ENCODE data around the gene SIRT5. TPM values are rescaled to one million over a fixed set of nuclear protein-coding genes. Genes with fewer than 3 reads are reported as not detected.

The SIRT5 gene
- total RNA-seq, 4 donors from 2014 or later, result 16.2 to 27.9 (median 18.0) TPM

DNA sequence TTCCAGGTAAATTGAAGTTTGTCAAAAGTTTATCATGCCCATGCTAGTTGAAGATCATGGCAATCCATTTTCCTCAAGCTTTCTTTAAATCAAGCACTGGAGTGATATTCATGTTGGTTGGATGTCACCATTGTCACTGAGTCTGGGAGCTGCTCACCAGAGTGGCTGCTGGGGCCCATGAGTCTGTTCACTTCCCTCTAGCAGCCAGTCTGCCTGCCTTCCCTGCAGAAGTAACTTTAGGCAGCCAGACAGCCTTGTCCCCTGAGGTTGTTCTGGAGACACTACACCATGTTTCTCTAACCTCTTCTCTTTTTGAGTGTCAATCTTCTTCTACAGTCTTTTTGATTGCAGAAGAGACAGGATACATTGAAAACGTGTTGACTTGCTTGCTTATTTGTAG, 5.5 kb downstream of the SIRT5 start:
- Histone ChIP-seq H3K27ac (no peak overlapping the region), H3K27me3 (no peaks in the 10 kb centered on the region), H3K4me3 (no peak overlapping the region), H3K4me1 (no peaks in the 10 kb centered on the region), H3K36me3 (no peaks in the 10 kb centered on the region), H3K9me3 (no peaks in the 10 kb centered on the region)
- no peak for DNase-seq
- TF ChIP-seq POLR2A (IDR thresholded peaks at IDR 0.05), result no peak
- TF ChIP-seq, protein P1, sequence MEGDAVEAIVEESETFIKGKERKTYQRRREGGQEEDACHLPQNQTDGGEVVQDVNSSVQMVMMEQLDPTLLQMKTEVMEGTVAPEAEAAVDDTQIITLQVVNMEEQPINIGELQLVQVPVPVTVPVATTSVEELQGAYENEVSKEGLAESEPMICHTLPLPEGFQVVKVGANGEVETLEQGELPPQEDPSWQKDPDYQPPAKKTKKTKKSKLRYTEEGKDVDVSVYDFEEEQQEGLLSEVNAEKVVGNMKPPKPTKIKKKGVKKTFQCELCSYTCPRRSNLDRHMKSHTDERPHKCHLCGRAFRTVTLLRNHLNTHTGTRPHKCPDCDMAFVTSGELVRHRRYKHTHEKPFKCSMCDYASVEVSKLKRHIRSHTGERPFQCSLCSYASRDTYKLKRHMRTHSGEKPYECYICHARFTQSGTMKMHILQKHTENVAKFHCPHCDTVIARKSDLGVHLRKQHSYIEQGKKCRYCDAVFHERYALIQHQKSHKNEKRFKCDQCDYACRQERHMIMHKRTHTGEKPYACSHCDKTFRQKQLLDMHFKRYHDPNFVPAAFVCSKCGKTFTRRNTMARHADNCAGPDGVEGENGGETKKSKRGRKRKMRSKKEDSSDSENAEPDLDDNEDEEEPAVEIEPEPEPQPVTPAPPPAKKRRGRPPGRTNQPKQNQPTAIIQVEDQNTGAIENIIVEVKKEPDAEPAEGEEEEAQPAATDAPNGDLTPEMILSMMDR (IDR thresholded peaks at IDR 0.05), result no peak
- intact Hi-C loops (cut with DNase I; ENCODE audit: low total_unique reads), result no loop called here

DNA sequence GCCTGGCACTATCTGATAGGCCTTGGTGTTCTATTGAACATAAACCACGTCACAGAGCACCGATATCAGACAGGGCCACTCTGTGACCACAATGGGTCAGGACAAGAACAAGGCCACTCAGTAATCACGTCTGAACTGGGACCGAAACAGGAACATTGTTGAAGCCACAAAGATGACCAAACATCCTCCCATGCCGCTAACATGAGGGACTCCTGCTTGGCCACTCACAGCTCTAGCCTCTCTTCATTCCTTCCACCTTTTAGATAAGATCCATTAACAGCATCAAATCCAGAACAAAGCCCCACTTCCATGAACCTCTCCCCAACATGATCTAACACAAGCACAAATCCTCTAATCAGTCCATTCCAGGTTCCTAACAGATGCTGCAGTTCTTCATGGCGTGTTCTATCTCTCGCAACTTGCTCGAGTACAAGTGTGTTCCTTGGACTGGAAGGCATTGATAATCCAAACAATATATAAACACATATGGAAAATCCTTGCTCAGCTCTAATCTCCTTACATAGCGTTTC, 7.4 kb downstream of the SIRT5 start:
- intact Hi-C loops (cut with DNase I; ENCODE audit: low total_unique reads), result no loop called here
- no peak overlapping the region for H3K4me3 ChIP-seq

DNA sequence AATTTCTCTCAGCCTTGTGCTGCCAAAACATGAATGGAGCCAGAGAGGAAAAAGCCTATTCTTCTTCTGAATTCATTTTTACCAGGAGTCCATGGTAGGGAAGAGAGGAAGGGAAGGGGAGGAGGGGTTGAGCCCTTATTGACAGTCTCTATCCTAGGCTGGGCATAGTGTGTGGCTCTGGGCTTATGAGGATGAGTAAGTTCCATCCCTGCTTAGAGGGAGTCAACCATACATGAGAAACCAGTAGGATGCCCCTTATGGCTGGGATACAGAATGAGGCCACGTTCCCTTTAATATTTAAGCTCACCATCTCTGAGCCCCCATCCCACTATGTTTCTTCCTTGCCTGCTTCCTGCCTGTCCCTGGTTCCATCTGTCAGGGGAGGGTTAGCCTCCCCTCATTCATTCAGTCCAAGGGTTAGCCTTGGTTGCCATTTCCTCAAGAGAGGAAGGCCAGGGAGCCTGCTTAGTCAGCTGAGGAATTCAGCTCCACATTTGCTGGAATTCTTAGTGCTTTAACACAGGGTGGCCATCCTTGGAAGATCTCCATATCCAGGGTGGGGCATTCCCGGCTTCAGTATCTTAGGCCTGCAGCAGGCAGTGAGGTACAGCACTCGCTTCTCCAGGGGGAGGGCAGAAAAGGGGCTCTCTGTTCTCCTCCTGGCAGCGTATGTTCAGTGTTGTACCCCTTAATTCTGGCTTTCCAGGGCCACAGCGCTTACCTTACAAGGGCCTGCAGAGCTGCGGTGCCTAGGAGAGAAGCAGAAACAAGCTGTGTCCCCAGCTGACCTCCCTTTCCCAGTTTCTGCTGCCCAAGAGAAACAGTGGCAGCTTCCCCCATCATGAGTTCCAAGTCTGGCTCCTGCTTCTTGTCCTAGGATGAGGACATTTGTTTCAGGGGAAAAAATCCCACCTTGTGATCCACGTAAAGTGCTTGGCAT, 12.5 kb downstream of the SIRT5 start:
- H3K27me3 ChIP-seq, result no peaks in the 10 kb centered on the region
- DNase-seq, result no peak
- H3K36me3 ChIP-seq, result no peaks in the 10 kb centered on the region
- TF ChIP-seq POLR2A (IDR thresholded peaks at IDR 0.05), result no peak
- TF ChIP-seq, protein P1 (IDR thresholded peaks at IDR 0.05), result no peak
- H3K9me3 ChIP-seq, result no peaks in the 10 kb centered on the region
- no peak overlapping the region for H3K27ac ChIP-seq
- no peaks in the 10 kb centered on the region for H3K4me1 ChIP-seq
- intact Hi-C loops (cut with DNase I; ENCODE audit: low total_unique reads), result no loop called here
- no peak overlapping the region for H3K4me3 ChIP-seq

More for the DNA sequence above, 7.4 kb downstream of the SIRT5 start:
- Histone ChIP-seq H3K9me3 (no peaks in the 10 kb centered on the region), H3K27me3 (no peaks in the 10 kb centered on the region), H3K4me1 (no peaks in the 10 kb centered on the region), H3K27ac (no peak overlapping the region), H3K36me3 (no peaks in the 10 kb centered on the region)
- TF ChIP-seq, protein P1 (IDR thresholded peaks at IDR 0.05), result no peak
- TF ChIP-seq POLR2A (IDR thresholded peaks at IDR 0.05), result no peak
- DNase-seq, result no peak

DNA sequence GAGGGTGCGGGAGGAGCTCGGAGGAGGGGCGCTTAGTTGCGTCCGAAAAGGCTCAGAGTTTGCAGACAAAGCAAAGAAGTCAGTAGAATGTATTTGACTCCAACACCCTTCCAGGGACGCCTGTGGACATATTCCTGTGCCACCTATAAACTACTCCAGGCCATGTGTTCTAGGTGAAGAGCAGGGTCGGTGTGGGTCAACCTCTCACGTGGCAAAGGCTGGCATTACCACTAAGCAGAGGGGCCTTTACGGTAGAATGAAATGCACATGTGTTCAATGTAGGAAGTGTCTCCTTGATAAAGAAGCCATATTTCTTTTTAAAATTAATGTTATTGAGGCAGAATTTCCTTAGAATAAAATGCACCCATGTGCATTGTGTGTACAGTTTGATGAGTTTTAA, 15.4 kb downstream of the SIRT5 start:
- Histone ChIP-seq H3K9me3 (no peaks in the 10 kb centered on the region), H3K4me3 (no peak overlapping the region), H3K27me3 (no peaks in the 10 kb centered on the region), H3K36me3 (no peaks in the 10 kb centered on the region), H3K4me1 (no peaks in the 10 kb centered on the region), H3K27ac (no peak overlapping the region)
- no peak for DNase-seq
- intact Hi-C loops (cut with DNase I; ENCODE audit: low total_unique reads), result no loop called here
- TF ChIP-seq, protein P1 (IDR thresholded peaks at IDR 0.05), result no peak
- TF ChIP-seq POLR2A (IDR thresholded peaks at IDR 0.05), result no peak

DNA sequence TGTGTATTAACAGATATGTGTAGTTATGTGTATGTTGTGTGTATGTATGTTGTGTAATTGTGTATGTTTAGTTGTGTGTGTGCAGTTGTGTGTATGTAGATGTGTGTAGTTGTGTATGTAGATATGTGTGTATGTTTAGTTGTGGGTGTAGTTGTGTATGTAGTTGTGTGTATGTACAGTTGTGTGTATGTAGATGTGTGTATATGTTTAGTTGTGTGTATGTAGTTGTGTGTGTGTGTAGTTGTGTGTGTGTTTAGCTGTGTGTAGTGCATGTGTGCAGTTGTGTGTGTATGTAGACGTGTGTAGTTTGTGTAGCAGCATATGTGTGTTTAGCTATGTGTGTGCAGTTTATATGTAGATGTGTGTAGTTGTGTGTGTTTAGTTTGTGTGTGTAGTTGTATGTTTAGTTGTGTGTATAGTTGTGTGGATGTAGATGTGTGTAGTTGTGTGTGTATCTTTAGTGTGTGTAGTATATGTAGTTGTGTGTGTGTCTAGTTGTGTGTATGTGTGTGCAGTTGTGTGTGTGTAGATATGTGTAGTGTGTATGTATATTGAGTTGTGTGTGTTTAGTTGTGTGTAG, 16.3 kb downstream of the SIRT5 start:
- TF ChIP-seq POLR2A (IDR thresholded peaks at IDR 0.05), result no peak
- TF ChIP-seq, protein P1 (IDR thresholded peaks at IDR 0.05), result no peak
- no peak overlapping the region for H3K27ac ChIP-seq
- no peaks in the 10 kb centered on the region for H3K27me3 ChIP-seq
- no peak for DNase-seq
- intact Hi-C loops (cut with DNase I; ENCODE audit: low total_unique reads), result no loop called here
- H3K9me3 ChIP-seq, result no peaks in the 10 kb centered on the region
- no peak overlapping the region for H3K4me3 ChIP-seq
- H3K36me3 ChIP-seq, result no peaks in the 10 kb centered on the region
- no peaks in the 10 kb centered on the region for H3K4me1 ChIP-seq

Measured in uterus (tissue), 4 donors.